HG03342 (cell line): Measurements from ENCODE around the gene HOXB5.
A peak's percentile ranks its signal among the peaks of the same experiment; 100 is the strongest.

Experiments
- ATAC-seq: cut with Tn5 transposase; IDR thresholded peaks from one replicate; pipeline ENCODE4 v1.9.1; 2021; ENCODE audit warnings: mild to moderate bottlenecking, moderate library complexity; ENCODE audit not compliant: unreplicated experiment

HOXB5 gene

GRCh38 chr17:48564188-48565021 lies 29.2 kb downstream of the HOXB5 start:
- no peak for ATAC-seq

- no peak for ATAC-seq
These were observed 29.8 kb downstream of the HOXB5 start for GRCh38 chr17:48563867-48564187.

- ATAC-seq: no peak
These were observed 30.2 kb downstream of the HOXB5 start for GRCh38 chr17:48563385-48563838.

- no peak for ATAC-seq
These were observed 30.6 kb downstream of the HOXB5 start for GRCh38 chr17:48562934-48563333.

GRCh38 chr17:48561884-48562810 lies 31.4 kb downstream of the HOXB5 start:
- ATAC-seq: peak; percentile 55

- no peak for ATAC-seq
These were observed 33.5 kb downstream of the HOXB5 start for GRCh38 chr17:48559840-48560817.

GRCh38 chr17:48559122-48559839 lies 34.3 kb downstream of the HOXB5 start:
- no peak for ATAC-seq

- ATAC-seq: no peak
These were observed 34.8 kb downstream of the HOXB5 start for GRCh38 chr17:48558831-48559121.

GRCh38 chr17:48558057-48558830 lies 35.3 kb downstream of the HOXB5 start:
- no peak for ATAC-seq

- no peak for ATAC-seq
These were observed 36.8 kb downstream of the HOXB5 start for GRCh38 chr17:48556576-48557401.

GRCh38 chr17:48556229-48556575 lies 37.4 kb downstream of the HOXB5 start:
- ATAC-seq: no peak

- ATAC-seq: no peak
These were observed 38.0 kb downstream of the HOXB5 start for GRCh38 chr17:48555258-48556228.

- no peak for ATAC-seq
These were observed 38.9 kb downstream of the HOXB5 start for GRCh38 chr17:48554412-48555257.

GRCh38 chr17:48553826-48554225 lies 39.8 kb downstream of the HOXB5 start:
- ATAC-seq: no peak

- no peak for ATAC-seq
These were observed 40.4 kb downstream of the HOXB5 start for GRCh38 chr17:48553190-48553547.

GRCh38 chr17:48552466-48553189 lies 41.0 kb downstream of the HOXB5 start:
- ATAC-seq: no peak
